HG03139 (cell line): Measurements from ENCODE around the gene EFCAB8.
"Not testable (repeated sequence)": the region's sequence is repeated elsewhere in the genome, so short reads cannot be mapped to it uniquely, and the experiment has no call there.

Experiments
- ATAC-seq: cut with Tn5 transposase; IDR thresholded peaks from one replicate; pipeline ENCODE4 v1.9.1; 2021; ENCODE audit not compliant: unreplicated experiment

The EFCAB8 gene

GRCh38 chr20:32969356-32970114 lies 110.8 kb downstream of the EFCAB8 start:
- ATAC-seq, result no peak

- ATAC-seq, result no peak
Observed at GRCh38 chr20:32970115-32970972, 111.6 kb downstream of the EFCAB8 start.

- ATAC-seq, result no peak
Observed at GRCh38 chr20:32970973-32971300, 112.2 kb downstream of the EFCAB8 start.

- ATAC-seq, result peak; percentile 13
Observed at GRCh38 chr20:32971703-32972161, 113.0 kb downstream of the EFCAB8 start.

- ATAC-seq, result peak; percentile 80
Observed at GRCh38 chr20:32972181-32973076, 113.7 kb downstream of the EFCAB8 start.

- ATAC-seq, result no peak
Observed at GRCh38 chr20:32973077-32973717, 114.5 kb downstream of the EFCAB8 start.

- ATAC-seq, result not testable (repeated sequence)
Observed at GRCh38 chr20:32974204-32975064, 115.7 kb downstream of the EFCAB8 start.

GRCh38 chr20:32975121-32975520 lies 116.4 kb downstream of the EFCAB8 start:
- ATAC-seq, result not testable (repeated sequence)

GRCh38 chr20:32975698-32976674 lies 117.3 kb downstream of the EFCAB8 start:
- no peak for ATAC-seq

GRCh38 chr20:32976746-32977145 lies 118.0 kb downstream of the EFCAB8 start:
- ATAC-seq, result no peak

GRCh38 chr20:32977281-32978008 lies 118.7 kb downstream of the EFCAB8 start:
- ATAC-seq, result no peak

- no peak for ATAC-seq
Observed at GRCh38 chr20:32978009-32978335, 119.2 kb downstream of the EFCAB8 start.

- ATAC-seq, result no peak
Observed at GRCh38 chr20:32979201-32979998, 120.7 kb downstream of the EFCAB8 start.

- no peak for ATAC-seq
Observed at GRCh38 chr20:32980131-32980941, 121.6 kb downstream of the EFCAB8 start.

GRCh38 chr20:32980990-32981389 lies 122.3 kb downstream of the EFCAB8 start:
- ATAC-seq, result no peak
